Endodermal cell (in vitro differentiated cells): ENCODE data around the gene LRTM1. TPM values are rescaled to one million over a fixed set of nuclear protein-coding genes. Genes with fewer than 3 reads are reported as not detected.
A peak's percentile ranks its signal among the peaks of the same experiment; 100 is the strongest.

Source experiments
- DNase-seq: peaks from one replicate; pipeline ENCODE4 v3.0.0-alpha.2; 2017
- H3K27ac ChIP-seq: 2 replicates; pipeline ENCODE4 v1.5.1; 2013; ENCODE audit warnings: mild to moderate bottlenecking, low read depth, low read length, moderate library complexity
- H3K27me3 ChIP-seq: 2 replicates; pipeline ENCODE4 v1.6.1; 2013; ENCODE audit warnings: mild to moderate bottlenecking, low read length, moderate library complexity; ENCODE audit not compliant: insufficient read depth, control insufficient read depth, poor library complexity, severe bottlenecking
- H3K36me3 ChIP-seq: 2 replicates; pipeline ENCODE4 v1.7.0; 2013; ENCODE audit warnings: mild to moderate bottlenecking, low read length, moderate library complexity; ENCODE audit not compliant: control insufficient read depth, insufficient read depth
- H3K4me1 ChIP-seq: one replicate; pipeline ENCODE4 v1.7.0; 2013; ENCODE audit warnings: low read length; ENCODE audit not compliant: control insufficient read depth, insufficient read depth
- H3K4me3 ChIP-seq: 2 replicates; pipeline ENCODE4 v1.5.1; 2013; ENCODE audit warnings: mild to moderate bottlenecking, low read length, moderate library complexity
- H3K9ac ChIP-seq: 2 replicates; pipeline ENCODE4 v1.6.1; 2013; ENCODE audit warnings: mild to moderate bottlenecking, low read length, moderate library complexity; ENCODE audit not compliant: poor library complexity, severe bottlenecking; ENCODE audit errors: extremely low read depth
- H3K9me3 ChIP-seq: 2 replicates; pipeline ENCODE4 v1.6.1; 2013; ENCODE audit warnings: mild to moderate bottlenecking, low read length, moderate library complexity; ENCODE audit not compliant: control insufficient read depth
- H3K27ac Mint-ChIP-seq: 2 replicates; pipeline ENCODE4 v1.8.0; 2020; ENCODE audit warnings: mixed read lengths
- H3K27me3 Mint-ChIP-seq: 2 replicates; pipeline ENCODE4 v1.8.0; 2021; ENCODE audit warnings: mild to moderate bottlenecking, mixed read lengths; ENCODE audit not compliant: insufficient read depth
- H3K36me3 Mint-ChIP-seq: 2 replicates; pipeline ENCODE4 v1.8.0; 2020; ENCODE audit warnings: low read depth, mixed read lengths
- H3K4me1 Mint-ChIP-seq: 2 replicates; pipeline ENCODE4 v1.8.0; 2020; ENCODE audit warnings: mixed read lengths
- H3K4me3 Mint-ChIP-seq: 2 replicates; pipeline ENCODE4 v1.8.0; 2020; ENCODE audit warnings: mild to moderate bottlenecking, moderate library complexity, mixed read lengths
- H3K9me3 Mint-ChIP-seq: 2 replicates; pipeline ENCODE4 v1.8.0; 2020; ENCODE audit warnings: mild to moderate bottlenecking, mixed read lengths
- WGBS, 2 experiments: methylation state at CpG; one replicate each; pipeline versions ENCODE4 v1.1.5 to v1.1.7; 2013; ENCODE audit warnings: missing lambda C conversion rate in 2 of 2, mixed read lengths in 1 of 2; ENCODE audit not compliant: insufficient coverage in 1 of 2, insufficient read length in 1 of 2; 5-methylcytosine and 5-hydroxymethylcytosine counted together
- total RNA-seq, 2 donors: library from RNA; stranded (reverse); fragmentation: NEBNext Ultra II Directional in 1 of 2; extraction: Animal tissue kit (Norgen Biotek cat#: 25700) in 1 of 2; gene quantifications; 2 replicates in 1 of 2; 3 replicates in 1 of 2; pipeline ENCODE4 v1.2.1, GENCODE V29; 2021
- TF ChIP-seq, protein P1 (sequence below): fragments of 200-600 bp; sonication (generic); conservative IDR thresholded peaks from 2 replicates; pipeline ENCODE4 v1.5.0; 2021; ENCODE audit warnings: antibody characterized with exemption, mild to moderate bottlenecking

LRTM1 gene
- total RNA-seq, 2 donors from 2014 or later = not detected

DNA sequence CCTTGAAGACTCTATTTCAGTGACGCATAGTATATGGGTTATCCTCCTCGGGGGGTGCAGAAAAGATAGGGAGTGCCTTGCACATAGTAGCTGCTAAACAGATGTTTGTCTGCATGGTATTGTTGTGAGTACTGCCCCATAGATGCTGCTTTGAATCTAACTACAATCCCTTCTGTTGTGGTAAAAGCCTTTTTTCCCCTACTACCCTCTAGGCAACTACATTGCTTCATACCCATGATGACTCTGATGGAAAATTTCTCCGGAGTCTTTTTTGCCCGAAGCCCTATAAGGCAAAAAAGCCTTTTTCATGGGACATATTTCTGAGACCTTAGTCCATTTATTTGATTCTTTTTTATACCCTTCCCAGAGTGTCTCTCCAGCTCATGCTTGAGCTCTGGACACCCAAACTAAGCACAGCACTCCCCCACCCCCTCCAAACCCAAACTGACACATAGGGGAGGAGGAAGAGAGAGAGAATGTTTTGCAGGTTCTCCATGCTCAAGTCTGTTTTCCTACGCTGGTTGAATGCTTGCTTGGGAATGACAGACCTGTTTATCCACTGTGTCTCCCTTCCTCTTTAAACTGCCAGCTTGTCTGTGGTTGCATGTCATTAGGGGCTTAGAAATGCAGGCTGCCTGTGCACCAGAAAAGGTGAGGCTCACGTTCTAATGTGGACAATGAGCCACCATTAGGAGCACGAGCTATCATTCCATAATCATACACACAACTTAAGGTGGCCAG lies 52.9 kb downstream of the LRTM1 start:
- TF ChIP-seq, protein P1, sequence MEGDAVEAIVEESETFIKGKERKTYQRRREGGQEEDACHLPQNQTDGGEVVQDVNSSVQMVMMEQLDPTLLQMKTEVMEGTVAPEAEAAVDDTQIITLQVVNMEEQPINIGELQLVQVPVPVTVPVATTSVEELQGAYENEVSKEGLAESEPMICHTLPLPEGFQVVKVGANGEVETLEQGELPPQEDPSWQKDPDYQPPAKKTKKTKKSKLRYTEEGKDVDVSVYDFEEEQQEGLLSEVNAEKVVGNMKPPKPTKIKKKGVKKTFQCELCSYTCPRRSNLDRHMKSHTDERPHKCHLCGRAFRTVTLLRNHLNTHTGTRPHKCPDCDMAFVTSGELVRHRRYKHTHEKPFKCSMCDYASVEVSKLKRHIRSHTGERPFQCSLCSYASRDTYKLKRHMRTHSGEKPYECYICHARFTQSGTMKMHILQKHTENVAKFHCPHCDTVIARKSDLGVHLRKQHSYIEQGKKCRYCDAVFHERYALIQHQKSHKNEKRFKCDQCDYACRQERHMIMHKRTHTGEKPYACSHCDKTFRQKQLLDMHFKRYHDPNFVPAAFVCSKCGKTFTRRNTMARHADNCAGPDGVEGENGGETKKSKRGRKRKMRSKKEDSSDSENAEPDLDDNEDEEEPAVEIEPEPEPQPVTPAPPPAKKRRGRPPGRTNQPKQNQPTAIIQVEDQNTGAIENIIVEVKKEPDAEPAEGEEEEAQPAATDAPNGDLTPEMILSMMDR = no peak
- Mint-ChIP-seq H3K9me3 (no peaks in the 10 kb centered on the region), H3K27me3 (no peaks in the 10 kb centered on the region), H3K36me3 (no peaks in the 10 kb centered on the region), H3K27ac (no peak overlapping the region), H3K4me1 (peaks cover 15% of the 10 kb centered on the region), H3K4me3 (no peak overlapping the region)
- Histone ChIP-seq H3K4me1 (peaks cover 8% of the 10 kb centered on the region), H3K4me3 (no peak overlapping the region), H3K9ac (no peak overlapping the region), H3K9me3 (no peaks in the 10 kb centered on the region), H3K27me3 (peaks cover 6% of the 10 kb centered on the region), H3K27ac (no peak overlapping the region), H3K36me3 (no peaks in the 10 kb centered on the region)
- WGBS, 2 experiments = 87 to 100% methylated on average over 4 to 7 of the region's 7 CpGs
- DNase-seq = no peak

DNA sequence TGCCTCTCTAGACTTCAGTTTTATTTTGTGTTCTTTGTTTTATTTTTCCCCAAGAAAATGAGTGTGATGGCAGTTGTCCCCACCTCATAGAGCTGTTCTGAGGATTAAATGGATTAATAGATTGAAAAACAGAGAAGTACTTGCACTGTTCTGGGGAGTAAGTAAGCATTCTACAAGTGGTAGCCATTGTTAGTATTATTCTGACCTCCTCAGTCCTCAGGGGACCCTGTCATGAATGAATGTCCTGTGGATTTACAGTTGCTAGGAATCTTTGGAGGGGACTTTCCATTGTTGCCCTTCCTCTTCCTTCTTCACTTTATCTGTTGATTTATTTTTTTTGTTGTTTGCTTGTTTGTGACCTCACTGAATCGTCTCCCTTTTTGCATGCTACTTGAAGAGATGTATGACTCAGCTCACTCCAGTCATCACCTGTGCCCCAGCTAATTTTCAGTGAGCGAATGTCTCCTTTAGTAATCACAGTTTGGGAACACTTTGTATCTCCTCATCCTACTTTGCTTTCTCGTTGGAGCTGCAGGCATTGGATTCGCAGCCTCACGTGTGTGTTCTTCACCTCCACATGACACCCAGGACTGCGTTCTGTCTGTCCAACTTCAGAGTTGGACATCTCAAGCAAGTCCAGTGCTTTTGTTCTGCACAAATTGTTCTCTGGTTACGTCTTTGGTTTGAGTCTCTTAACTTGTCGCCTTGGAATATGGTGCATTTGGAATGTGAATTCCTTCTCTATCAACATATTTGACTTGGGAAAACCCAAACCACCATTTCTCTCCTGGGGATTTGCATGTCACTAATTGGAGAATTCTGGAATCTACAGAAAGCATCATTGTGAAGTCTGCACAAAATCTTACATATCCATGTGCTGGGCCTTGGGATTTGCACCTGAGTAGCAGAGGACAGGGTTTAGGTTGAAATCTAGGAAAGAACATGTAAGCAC lies 54.5 kb downstream of the LRTM1 start:
- Histone ChIP-seq H3K27me3 (peaks cover 6% of the 10 kb centered on the region), H3K27ac (no peak overlapping the region), H3K9me3 (no peaks in the 10 kb centered on the region), H3K4me3 (no peak overlapping the region), H3K9ac (no peak overlapping the region), H3K36me3 (no peaks in the 10 kb centered on the region), H3K4me1 (peaks cover 8% of the 10 kb centered on the region)
- TF ChIP-seq, protein P1 = no peak
- WGBS, 2 experiments = 85 to 89% methylated on average over 5 to 8 of the region's 8 CpGs
- Mint-ChIP-seq H3K36me3 (no peaks in the 10 kb centered on the region), H3K27ac (peak overlapping the region; percentile 5), H3K9me3 (no peaks in the 10 kb centered on the region), H3K4me1 (peaks cover 15% of the 10 kb centered on the region), H3K4me3 (no peak overlapping the region), H3K27me3 (no peaks in the 10 kb centered on the region)
- DNase-seq = no peak

DNA sequence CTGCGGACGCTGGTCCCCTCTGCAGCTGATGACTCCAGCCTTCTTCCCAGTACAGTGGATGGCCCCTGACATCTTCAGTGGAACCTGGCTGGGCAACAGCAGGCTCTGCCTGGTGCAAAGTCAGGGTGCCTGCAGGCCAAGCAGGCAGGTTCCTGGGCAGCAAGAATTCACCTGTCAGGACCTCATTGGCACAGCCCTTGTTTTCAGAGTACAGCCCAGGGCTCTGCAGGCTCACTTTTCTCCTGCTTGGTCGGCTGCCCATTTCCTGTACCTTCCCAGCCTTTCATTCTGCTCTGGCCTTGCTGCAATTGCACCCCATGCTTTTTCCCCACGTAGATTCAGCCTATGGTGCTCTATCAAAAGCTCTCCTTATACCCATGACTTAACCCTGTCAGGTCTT lies 56.0 kb downstream of the LRTM1 start:
- WGBS, 2 experiments = 91 to 100% methylated on average over 4 of the region's 4 CpGs
- Mint-ChIP-seq H3K36me3 (no peaks in the 10 kb centered on the region), H3K4me1 (peaks cover 10% of the 10 kb centered on the region), H3K27me3 (no peaks in the 10 kb centered on the region), H3K9me3 (no peaks in the 10 kb centered on the region), H3K27ac (no peak overlapping the region), H3K4me3 (no peak overlapping the region)
- no peak for DNase-seq
- no peak overlapping the region for H3K4me3 ChIP-seq
- no peak overlapping the region for H3K9ac ChIP-seq
- peaks cover 2% of the 10 kb centered on the region for H3K27me3 ChIP-seq
- no peaks in the 10 kb centered on the region for H3K36me3 ChIP-seq
- TF ChIP-seq, protein P1 = no peak
- no peak overlapping the region for H3K27ac ChIP-seq
- no peaks in the 10 kb centered on the region for H3K9me3 ChIP-seq
- peaks cover 4% of the 10 kb centered on the region for H3K4me1 ChIP-seq
